GM12878 (cell line): Measurements from ENCODE around the gene TMEM150B. TPM values are rescaled to one million over a fixed set of nuclear protein-coding genes. Genes with fewer than 3 reads are reported as not detected.

Experiments
- EP300 ChIP-seq, 2 experiments: fragments of 150-350 bp in 1 of 2; IDR thresholded peaks; 2 replicates each; pipeline ENCODE4 v1.6.1; 2011 to 2012; ENCODE audit warnings: low read depth in 2 of 2, low read length in 2 of 2, borderline replicate concordance in 1 of 2, improper control_type of control experiment in 1 of 2, inconsistent platforms in 1 of 2; ENCODE audit not compliant: control insufficient read depth in 1 of 2
- HDAC2 ChIP-seq: fragments of 200-600 bp; sonication (generic); IDR thresholded peaks from 2 replicates; pipeline ENCODE4 v1.6.1; 2017
- LARP7 ChIP-seq: fragments of 450-650 bp; IDR thresholded peaks from 2 replicates; pipeline ENCODE4 v1.6.1; 2017; ENCODE audit warnings: mild to moderate bottlenecking
- MEF2A ChIP-seq: IDR thresholded peaks from 2 replicates; pipeline ENCODE4 v1.6.1; 2011; ENCODE audit warnings: low read depth, mild to moderate bottlenecking, low read length, moderate library complexity; ENCODE audit not compliant: insufficient read depth
- PKNOX1 ChIP-seq: fragments of 450-650 bp; IDR thresholded peaks from 2 replicates; pipeline ENCODE4 v1.6.1; 2016; ENCODE audit warnings: mild to moderate bottlenecking
- RAD51 ChIP-seq: fragments of 450-650 bp; IDR thresholded peaks from 2 replicates; pipeline ENCODE4 v1.6.1; 2016; ENCODE audit warnings: moderate library complexity, mild to moderate bottlenecking, inconsistent platforms
- SIX5 ChIP-seq: IDR thresholded peaks from 2 replicates; pipeline ENCODE4 v1.6.1; 2011; ENCODE audit warnings: mild to moderate bottlenecking, low read depth, low read length, moderate library complexity; ENCODE audit not compliant: severe bottlenecking
- STAT3 ChIP-seq: IDR thresholded peaks from 2 replicates; pipeline ENCODE4 v1.6.1; 2011; ENCODE audit warnings: low read depth, low read length, improper control_type of control experiment
- USF2 ChIP-seq: IDR thresholded peaks from 2 replicates; pipeline ENCODE4 v1.6.1; 2011; ENCODE audit warnings: low read depth, low read length, improper control_type of control experiment, borderline replicate concordance
- ZNF24 ChIP-seq: fragments of 450-650 bp; IDR thresholded peaks from 2 replicates; pipeline ENCODE4 v1.6.1; 2017; ENCODE audit warnings: antibody characterized with exemption, mild to moderate bottlenecking
- polyA plus RNA-seq, 11 experiments: library from polyadenylated mRNA; depleted of rRNA in 4 of 11; unstranded in 6 of 11; stranded (reverse) in 5 of 11; fragments of >200 nt; fragmentation: Nextera tagmentation in 4 of 11; fragmentation: Illumina TruSeq in 1 of 11; extraction: Ambion mirVana in 4 of 11; extraction: Trizol in 1 of 11; gene quantifications; 1 replicate in 1 of 11; 2 replicates in 10 of 11; pipeline versions ENCODE4 v1.2.1 to v1.2.3, GENCODE V29; 2011 to 2016; ENCODE audit warnings: inconsistent platforms in 2 of 11, missing spikeins in 2 of 11, low read depth in 1 of 11
- total RNA-seq, 4 experiments: library from RNA; depleted of rRNA in 3 of 4; stranded (reverse); fragments of >200 nt in 3 of 4; fragmentation: Illumina TruSeq in 1 of 4; extraction: Trizol in 1 of 4; gene quantifications; 2 replicates each; pipeline versions ENCODE4 v1.2.1 to v1.2.3, GENCODE V29; 2013 to 2021

TMEM150B gene
- total and polyA plus RNA-seq, 10 of the 15 experiments (the other 5 are each of a cell fraction or from before 2014, with no cell fraction given) = 0.09 to 0.23 (median 0.18) TPM; not detected in 6

GRCh38 chr19:55354698-55355212 is 29.6 kb upstream of the TMEM150B start, which contains the start of gene COX6B2 (continued):
- TF ChIP-seq EP300 (IDR thresholded peaks at IDR 0.05; ENCODE audit: borderline replicate concordance in 1 of 2, control insufficient read depth in 1 of 2, low read depth in 2 of 2, low read length in 2 of 2) = no peak
- TF ChIP-seq SIX5 = no peak
- no peak for TF ChIP-seq ZNF24
- TF ChIP-seq USF2 = no peak
- TF ChIP-seq HDAC2 = no peak
- TF ChIP-seq PKNOX1 = no peak
- no peak for TF ChIP-seq MEF2A
- no peak for TF ChIP-seq STAT3
- TF ChIP-seq LARP7 = no peak
- no peak for TF ChIP-seq RAD51
